ENCODE results near the gene SLC5A1. TPM values are rescaled to one million over a fixed set of nuclear protein-coding genes. Genes with fewer than 3 reads are reported as not detected.
"Not testable (repeated sequence)": the region's sequence is repeated elsewhere in the genome, so short reads cannot be mapped to it uniquely, and the experiment has no call there.

SLC5A1 gene
- total RNA-seq, 1 donor from 2014 or later, result not detected

GRCh38 chr22:32132126-32132525 lies 89.1 kb downstream of the SLC5A1 start:
- Mint-ChIP-seq H3K9me3 (ENCODE audit: low read depth) (no peaks in the 10 kb centered on the region), H3K27me3 (peaks cover 3% of the 10 kb centered on the region), H3K4me3 (ENCODE audit: low read depth) (no peak overlapping the region)

GRCh38 chr22:32132783-32133182 lies 89.7 kb downstream of the SLC5A1 start:
- H3K4me3 Mint-ChIP-seq (ENCODE audit: low read depth), result no peak overlapping the region
- no peaks in the 10 kb centered on the region for H3K9me3 Mint-ChIP-seq (ENCODE audit: low read depth)
- DNase-seq (ENCODE audit: low spot score, unreplicated experiment), result no peak
- H3K27ac Mint-ChIP-seq, result no peak overlapping the region
- H3K4me1 Mint-ChIP-seq (ENCODE audit: low read depth), result no peaks in the 10 kb centered on the region
- TF ChIP-seq CTCF (IDR thresholded peaks at IDR 0.05; ENCODE audit: unreplicated experiment), result no peak
- no peaks in the 10 kb centered on the region for H3K36me3 Mint-ChIP-seq (ENCODE audit: insufficient read depth)
- peaks cover 3% of the 10 kb centered on the region for H3K27me3 Mint-ChIP-seq

More at GRCh38 chr22:32132126-32132525, 89.1 kb downstream of the SLC5A1 start:
- TF ChIP-seq CTCF (IDR thresholded peaks at IDR 0.05; ENCODE audit: unreplicated experiment), result no peak
- Mint-ChIP-seq H3K27ac (no peak overlapping the region), H3K36me3 (ENCODE audit: insufficient read depth) (no peaks in the 10 kb centered on the region), H3K4me1 (ENCODE audit: low read depth) (no peaks in the 10 kb centered on the region)
- no peak for DNase-seq (ENCODE audit: low spot score, unreplicated experiment)

- H3K27me3 Mint-ChIP-seq; DNase-seq (ENCODE audit: low spot score, unreplicated experiment); H3K4me3 Mint-ChIP-seq (ENCODE audit: low read depth); H3K4me1 Mint-ChIP-seq (ENCODE audit: low read depth); H3K27ac Mint-ChIP-seq; H3K36me3 Mint-ChIP-seq (ENCODE audit: insufficient read depth); H3K9me3 Mint-ChIP-seq (ENCODE audit: low read depth): not testable (repeated sequence)
These were observed 91.7 kb downstream of the SLC5A1 start for GRCh38 chr22:32134796-32135195.

- H3K36me3 Mint-ChIP-seq (ENCODE audit: insufficient read depth); H3K9me3 Mint-ChIP-seq (ENCODE audit: low read depth); H3K4me1 Mint-ChIP-seq (ENCODE audit: low read depth); H3K27me3 Mint-ChIP-seq; DNase-seq (ENCODE audit: low spot score, unreplicated experiment); H3K4me3 Mint-ChIP-seq (ENCODE audit: low read depth); H3K27ac Mint-ChIP-seq: not testable (repeated sequence)
These were observed 92.9 kb downstream of the SLC5A1 start for GRCh38 chr22:32135958-32136357.

- not testable (repeated sequence) for H3K27me3 Mint-ChIP-seq; H3K36me3 Mint-ChIP-seq (ENCODE audit: insufficient read depth); H3K4me1 Mint-ChIP-seq (ENCODE audit: low read depth); DNase-seq (ENCODE audit: low spot score, unreplicated experiment); H3K27ac Mint-ChIP-seq; H3K9me3 Mint-ChIP-seq (ENCODE audit: low read depth); H3K4me3 Mint-ChIP-seq (ENCODE audit: low read depth)
These were observed 93.8 kb downstream of the SLC5A1 start for GRCh38 chr22:32136881-32137280.

GRCh38 chr22:32137731-32138324 lies 94.8 kb downstream of the SLC5A1 start:
- not testable (repeated sequence) for H3K27ac Mint-ChIP-seq; H3K27me3 Mint-ChIP-seq; H3K4me3 Mint-ChIP-seq (ENCODE audit: low read depth); H3K4me1 Mint-ChIP-seq (ENCODE audit: low read depth); H3K9me3 Mint-ChIP-seq (ENCODE audit: low read depth); DNase-seq (ENCODE audit: low spot score, unreplicated experiment); H3K36me3 Mint-ChIP-seq (ENCODE audit: insufficient read depth)

- H3K4me3 Mint-ChIP-seq (ENCODE audit: low read depth); H3K27ac Mint-ChIP-seq; DNase-seq (ENCODE audit: low spot score, unreplicated experiment); H3K36me3 Mint-ChIP-seq (ENCODE audit: insufficient read depth); H3K4me1 Mint-ChIP-seq (ENCODE audit: low read depth); H3K27me3 Mint-ChIP-seq; H3K9me3 Mint-ChIP-seq (ENCODE audit: low read depth): not testable (repeated sequence)
These were observed 95.5 kb downstream of the SLC5A1 start for GRCh38 chr22:32138576-32138975.

- H3K36me3 Mint-ChIP-seq (ENCODE audit: insufficient read depth); H3K4me1 Mint-ChIP-seq (ENCODE audit: low read depth); H3K9me3 Mint-ChIP-seq (ENCODE audit: low read depth); H3K27ac Mint-ChIP-seq; H3K4me3 Mint-ChIP-seq (ENCODE audit: low read depth); DNase-seq (ENCODE audit: low spot score, unreplicated experiment); H3K27me3 Mint-ChIP-seq: not testable (repeated sequence)
- TF ChIP-seq CTCF (IDR thresholded peaks at IDR 0.05; ENCODE audit: unreplicated experiment), result peak; percentile 43
These were observed 97.6 kb downstream of the SLC5A1 start for GRCh38 chr22:32140688-32141087.
